HAP-1 (cell line): Measurements from ENCODE around the gene NRSN2.
"Not testable (repeated sequence)": the region's sequence is repeated elsewhere in the genome, so short reads cannot be mapped to it uniquely, and the experiment has no call there.

Experiments used
- DNase-seq, 2 experiments: peaks; one replicate each; pipeline ENCODE4 v3.0.0-alpha.2; 2016 to 2020; ENCODE audit warnings: low spot score in 2 of 2
- H3K27me3 ChIP-seq: fragments of 250-450 bp; sonication (Bioruptor Pico); 2 replicates; pipeline ENCODE4 v1.5.1; 2020; ENCODE audit warnings: low read depth, mild to moderate bottlenecking, moderate library complexity
- H3K36me3 ChIP-seq: fragments of 250-450 bp; sonication (Bioruptor Pico); replicated peaks from 2 replicates; pipeline ENCODE4 v1.5.1; 2020; ENCODE audit warnings: mild to moderate bottlenecking
- H3K4me1 ChIP-seq: fragments of 250-450 bp; sonication (Bioruptor Pico); 2 replicates; pipeline ENCODE4 v1.5.1; 2020; ENCODE audit warnings: mild to moderate bottlenecking
- H3K4me3 ChIP-seq: fragments of 250-450 bp; sonication (Bioruptor Pico); 2 replicates; pipeline ENCODE4 v1.5.1; 2020; ENCODE audit warnings: mild to moderate bottlenecking, moderate library complexity
- H3K9me3 ChIP-seq: fragments of 250-450 bp; sonication (Bioruptor Pico); 2 replicates; pipeline ENCODE4 v1.5.1; 2020; ENCODE audit warnings: mild to moderate bottlenecking, moderate library complexity
- in situ Hi-C: fragments of 300-500 bp; cut with MboI; formaldehyde crosslinking; loops from 3 replicates; pipeline ENCODE4 v1.14.3; 2020; ENCODE audit warnings: low sequenced_read_pairs, inconsistent platforms, mixed read lengths

The NRSN2 gene

DNA sequence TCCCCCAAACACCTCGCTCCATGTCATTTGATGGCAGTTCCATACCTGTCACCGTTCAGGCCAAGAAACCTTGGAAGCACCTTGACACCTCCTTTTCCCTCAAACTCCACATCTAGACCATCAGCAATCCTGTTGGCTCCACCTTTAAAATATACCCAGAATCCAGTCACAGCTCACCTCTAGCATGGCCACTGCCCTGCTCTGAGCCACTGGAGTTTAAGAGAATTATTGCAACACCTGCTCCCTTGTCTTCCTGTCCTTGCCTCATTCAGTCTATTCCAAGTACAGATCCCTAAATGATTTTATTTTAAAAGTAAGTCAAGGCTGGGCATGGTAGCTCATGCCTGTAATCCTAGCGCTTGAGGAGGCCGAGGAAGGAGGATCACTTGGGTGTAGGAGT lies 22.0 kb downstream of the NRSN2 start:
- Histone ChIP-seq H3K4me3 (no peak overlapping the region), H3K27me3 (no peaks in the 10 kb centered on the region), H3K9me3 (no peaks in the 10 kb centered on the region), H3K4me1 (peaks cover 17% of the 10 kb centered on the region), H3K36me3 (no peaks in the 10 kb centered on the region)
- DNase-seq, result no peak
- in situ Hi-C loops, result no loop called here

DNA sequence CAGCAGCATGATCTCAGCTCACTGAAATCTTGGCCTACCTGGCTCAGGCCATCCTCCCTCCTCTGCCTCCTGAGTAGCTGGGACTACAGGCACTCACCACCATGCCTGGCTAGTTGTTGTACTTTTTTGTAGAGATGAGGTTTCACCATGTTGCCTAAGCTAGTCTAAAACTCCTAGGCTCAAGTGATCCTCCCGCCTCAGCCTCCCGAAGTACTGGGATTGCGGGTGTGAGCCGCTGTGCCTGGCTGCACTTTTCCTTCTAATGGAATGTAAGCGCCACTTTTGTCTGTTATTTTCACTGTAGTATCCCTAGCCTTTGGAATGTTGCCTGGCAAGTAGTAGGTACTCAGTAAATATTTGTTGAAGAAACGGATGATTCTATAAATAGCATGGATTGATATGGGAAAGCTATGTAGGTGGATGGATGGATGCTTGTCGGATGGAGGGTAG lies 23.3 kb downstream of the NRSN2 start:
- in situ Hi-C loops, result no loop called here
- H3K9me3 ChIP-seq, result no peaks in the 10 kb centered on the region
- no peak for DNase-seq
- H3K4me3 ChIP-seq, result no peak overlapping the region
- no peaks in the 10 kb centered on the region for H3K36me3 ChIP-seq
- H3K4me1 ChIP-seq, result peaks cover 17% of the 10 kb centered on the region
- H3K27me3 ChIP-seq, result no peaks in the 10 kb centered on the region

DNA sequence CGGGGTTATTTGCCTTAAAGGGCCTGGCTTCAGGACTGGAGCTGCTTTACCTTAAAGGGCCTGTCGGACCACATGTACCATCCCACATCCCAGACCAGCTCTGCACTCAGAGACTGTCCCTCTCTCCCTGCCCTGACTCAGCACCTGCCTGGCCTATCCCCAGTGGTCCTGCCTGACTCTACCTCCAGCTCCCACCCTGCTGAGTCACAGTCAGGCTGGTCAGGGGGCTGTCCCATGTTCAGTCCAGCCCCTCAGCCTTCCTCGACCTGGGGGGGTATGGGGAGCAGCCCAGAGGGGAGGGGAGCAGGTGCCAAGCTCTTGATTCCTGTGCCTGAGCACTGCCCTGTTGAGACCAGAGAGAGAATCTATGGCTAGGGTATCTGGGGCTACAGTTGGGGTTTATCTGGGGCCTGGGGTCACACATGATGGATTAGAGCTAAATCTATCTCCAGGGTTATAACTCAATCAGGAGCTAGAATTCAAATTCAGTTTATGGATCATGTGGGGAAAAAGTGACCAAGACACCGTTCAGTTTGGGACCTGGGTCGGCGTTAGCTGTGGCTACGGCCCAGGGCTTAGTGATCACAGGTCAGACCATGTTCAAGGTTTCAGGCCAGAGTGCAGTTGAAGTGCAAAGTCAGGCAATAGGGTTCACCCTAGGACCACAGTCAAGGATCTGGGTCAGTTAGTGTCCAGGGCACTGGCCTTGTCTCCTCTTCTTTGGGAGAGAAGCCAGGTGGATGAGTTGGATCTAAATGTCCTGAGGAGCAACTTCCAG lies 24.3 kb downstream of the NRSN2 start:
- Histone ChIP-seq H3K36me3 (no peaks in the 10 kb centered on the region), H3K4me3 (no peak overlapping the region), H3K4me1 (peaks cover 14% of the 10 kb centered on the region), H3K27me3 (no peaks in the 10 kb centered on the region), H3K9me3 (no peaks in the 10 kb centered on the region)
- DNase-seq, result no peak
- in situ Hi-C loops, result no loop called here

DNA sequence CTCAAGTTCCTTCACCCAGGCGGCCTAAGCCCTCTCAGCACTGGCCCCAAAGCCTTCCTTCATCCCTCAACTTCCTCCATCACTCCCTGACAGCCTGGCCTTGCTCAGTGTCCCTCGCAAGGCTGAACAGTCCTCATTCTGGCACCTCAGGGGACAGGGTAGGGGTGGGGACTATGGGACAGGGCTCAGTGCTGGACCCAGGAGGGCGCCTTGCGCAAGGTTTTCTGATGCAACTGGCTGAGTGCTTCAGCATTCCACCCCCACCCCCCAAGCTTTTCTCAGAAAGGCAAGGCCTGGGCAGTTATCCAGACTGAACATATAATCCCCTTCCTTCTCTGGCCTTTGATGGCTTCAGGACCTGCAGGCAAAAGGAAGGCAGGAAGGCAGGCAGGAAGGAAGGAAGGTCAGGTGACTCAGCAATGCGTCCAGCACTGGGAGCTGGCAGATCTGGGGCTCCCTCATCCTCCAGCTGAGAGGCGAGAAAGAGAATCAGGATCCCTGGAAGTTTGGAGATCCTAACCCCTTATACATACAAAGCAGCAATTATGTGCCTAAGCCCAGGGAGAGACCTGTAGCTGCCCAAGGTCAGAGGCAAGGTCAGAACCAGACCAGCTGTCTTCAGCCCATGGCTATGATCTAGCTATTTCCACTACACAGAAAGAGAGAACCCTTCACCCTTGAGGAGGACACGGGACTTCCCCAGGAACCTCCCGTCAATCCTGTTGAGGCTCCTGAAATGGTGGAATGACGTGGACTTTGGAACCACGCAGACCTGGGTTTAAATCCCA lies 25.0 kb downstream of the NRSN2 start:
- H3K4me3 ChIP-seq, result no peak overlapping the region
- in situ Hi-C loops, result no loop called here
- H3K9me3 ChIP-seq, result no peaks in the 10 kb centered on the region
- no peaks in the 10 kb centered on the region for H3K27me3 ChIP-seq
- H3K4me1 ChIP-seq, result peaks cover 10% of the 10 kb centered on the region
- DNase-seq, result peak in 1 of 2 experiments; percentile 63
- no peaks in the 10 kb centered on the region for H3K36me3 ChIP-seq

DNA sequence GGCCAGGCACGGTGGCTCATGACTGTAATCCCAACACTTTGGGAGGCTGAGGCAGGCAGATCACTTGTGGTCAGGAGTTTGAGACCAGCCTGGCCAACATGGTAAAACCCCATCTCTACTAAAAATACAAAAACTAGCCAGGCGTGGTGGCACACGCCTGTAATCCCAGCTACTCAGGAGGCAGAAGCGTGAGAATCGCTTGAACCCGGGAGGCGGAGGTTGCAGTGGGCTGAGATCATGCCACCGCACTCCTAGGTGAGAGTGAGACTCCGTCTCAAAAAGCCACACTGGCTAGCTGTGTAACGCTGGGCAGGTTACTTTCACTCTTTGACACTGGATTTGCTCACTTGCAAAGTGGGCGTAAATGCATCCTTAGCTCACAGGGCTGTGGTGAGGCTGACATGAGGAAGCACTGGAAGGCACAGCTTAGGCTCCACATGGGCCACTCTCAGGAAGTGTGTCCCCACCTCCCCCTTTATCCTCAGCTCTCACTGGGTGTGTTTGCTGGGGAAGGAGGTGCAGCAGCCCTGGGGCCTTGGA lies 25.7 kb downstream of the NRSN2 start:
- DNase-seq, H3K27me3 ChIP-seq, H3K4me3 ChIP-seq, H3K9me3 ChIP-seq, in situ Hi-C loops, H3K36me3 ChIP-seq: not testable (repeated sequence)
- peaks cover 10% of the 10 kb centered on the region for H3K4me1 ChIP-seq

DNA sequence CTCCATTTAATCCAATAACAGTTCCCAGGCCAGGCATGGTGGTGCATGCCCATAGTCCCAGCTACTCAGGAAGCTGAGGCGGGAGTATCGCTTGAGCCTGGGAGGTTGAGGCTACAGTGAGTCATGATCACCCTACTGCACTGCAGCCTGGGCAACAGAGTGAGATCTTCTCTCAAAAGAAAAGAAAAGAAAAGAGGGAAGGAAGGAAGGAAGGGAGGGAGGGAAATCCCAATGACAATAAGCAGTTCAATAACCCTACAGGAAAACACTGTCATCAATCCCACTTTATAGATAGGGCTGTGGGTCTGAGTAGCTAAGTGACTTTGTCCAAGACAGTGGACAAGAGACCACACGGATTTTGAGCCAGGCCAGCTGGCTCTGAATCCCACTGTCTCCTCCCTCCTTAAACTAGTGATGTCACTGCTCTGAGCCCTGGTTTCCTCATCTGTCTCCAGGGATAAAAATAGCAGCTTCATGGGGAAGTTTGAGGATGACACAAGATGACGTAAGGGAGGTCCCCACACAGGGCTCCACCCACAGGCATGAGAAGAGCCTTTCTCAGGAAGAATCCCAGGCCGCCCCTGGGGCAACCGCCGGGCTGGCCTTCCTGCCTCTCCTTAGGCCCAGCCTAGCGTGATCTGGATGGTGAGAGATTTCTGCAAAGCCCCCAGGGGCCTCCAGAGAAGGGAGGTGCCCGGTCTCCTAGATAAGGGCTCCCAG lies 26.4 kb downstream of the NRSN2 start:
- H3K4me1 ChIP-seq, result peaks cover 13% of the 10 kb centered on the region
- in situ Hi-C loops, result no loop called here
- no peaks in the 10 kb centered on the region for H3K36me3 ChIP-seq
- no peaks in the 10 kb centered on the region for H3K9me3 ChIP-seq
- H3K27me3 ChIP-seq, result no peaks in the 10 kb centered on the region
- DNase-seq, result peak in 1 of 2 experiments; percentile 27
- H3K4me3 ChIP-seq, result no peak overlapping the region

DNA sequence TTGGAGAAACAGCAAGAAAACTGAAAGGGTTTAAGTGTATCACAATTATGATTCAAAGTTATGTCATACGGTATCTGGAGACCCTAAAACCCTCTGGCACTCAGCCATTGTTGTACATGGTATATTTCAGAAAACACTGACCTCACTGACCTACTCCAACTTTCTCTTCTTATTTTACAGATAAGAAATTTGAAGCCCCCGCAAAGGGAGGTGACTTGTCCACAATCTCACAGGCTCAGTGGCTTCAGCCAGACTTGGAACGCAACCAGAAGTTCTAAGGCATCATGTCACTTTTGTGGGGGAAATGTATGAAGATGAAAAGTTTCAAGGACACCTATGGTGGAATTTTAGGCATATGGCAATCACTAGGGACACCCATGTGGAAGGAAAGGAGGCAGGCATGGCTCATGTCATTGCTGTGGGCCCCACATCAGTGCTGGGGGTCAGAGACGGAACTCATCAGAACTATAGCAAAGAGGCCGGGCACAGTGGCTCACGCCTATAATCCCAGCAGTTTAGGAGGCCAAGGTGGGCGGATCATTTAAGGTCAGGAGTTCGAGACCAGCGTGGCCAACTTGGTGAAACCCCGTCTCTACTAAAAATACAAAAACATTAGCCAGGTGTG lies 28.5 kb downstream of the NRSN2 start:
- no peak for DNase-seq
- Histone ChIP-seq H3K27me3 (no peaks in the 10 kb centered on the region), H3K36me3 (no peaks in the 10 kb centered on the region), H3K9me3 (no peaks in the 10 kb centered on the region), H3K4me1 (peaks cover 13% of the 10 kb centered on the region), H3K4me3 (no peak overlapping the region)
- in situ Hi-C loops, result no loop called here

DNA sequence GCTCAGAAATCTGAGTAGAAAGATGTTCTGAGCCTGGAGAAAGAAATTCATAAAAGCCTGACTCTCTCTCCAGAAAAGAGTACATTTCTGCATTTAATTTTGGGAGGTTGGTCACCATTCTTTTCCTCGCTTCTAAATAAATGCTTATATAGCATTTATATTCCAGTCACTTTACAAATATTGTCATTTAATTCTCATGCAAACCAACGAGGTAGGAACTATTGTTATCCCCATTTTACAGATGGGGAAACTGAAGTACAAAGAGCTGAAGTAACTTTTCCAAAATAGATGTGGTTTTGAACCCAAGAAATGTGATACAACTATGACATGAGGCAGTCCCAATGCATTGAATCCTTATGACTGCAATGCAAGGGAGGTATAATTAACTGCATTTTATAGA lies 29.2 kb downstream of the NRSN2 start:
- Histone ChIP-seq H3K27me3 (no peaks in the 10 kb centered on the region), H3K36me3 (no peaks in the 10 kb centered on the region), H3K9me3 (no peaks in the 10 kb centered on the region), H3K4me3 (no peak overlapping the region), H3K4me1 (peaks cover 13% of the 10 kb centered on the region)
- DNase-seq, result no peak
- in situ Hi-C loops, result no loop called here

DNA sequence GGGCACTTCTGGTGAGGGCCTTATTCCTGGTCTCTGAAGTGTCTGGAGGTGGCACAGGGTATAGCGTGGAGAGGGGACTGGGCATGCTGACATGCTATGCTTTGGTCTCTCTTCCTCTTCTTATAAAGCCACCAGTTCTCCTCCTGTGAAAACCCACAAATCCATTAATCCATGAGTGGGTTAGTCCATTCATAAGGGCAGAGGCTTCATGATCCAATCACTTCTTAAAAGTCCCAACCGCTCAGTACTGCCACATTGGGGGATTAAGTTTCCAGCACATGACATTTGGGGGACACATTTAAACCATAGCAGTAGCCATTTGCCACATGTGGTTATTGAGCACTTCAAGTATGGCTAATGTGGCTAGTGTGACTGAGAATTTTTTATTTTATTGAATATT lies 29.8 kb downstream of the NRSN2 start:
- H3K36me3 ChIP-seq, result no peaks in the 10 kb centered on the region
- no peaks in the 10 kb centered on the region for H3K27me3 ChIP-seq
- H3K9me3 ChIP-seq, result no peaks in the 10 kb centered on the region
- no peak overlapping the region for H3K4me3 ChIP-seq
- DNase-seq, result no peak
- in situ Hi-C loops, result no loop called here
- peaks cover 10% of the 10 kb centered on the region for H3K4me1 ChIP-seq

DNA sequence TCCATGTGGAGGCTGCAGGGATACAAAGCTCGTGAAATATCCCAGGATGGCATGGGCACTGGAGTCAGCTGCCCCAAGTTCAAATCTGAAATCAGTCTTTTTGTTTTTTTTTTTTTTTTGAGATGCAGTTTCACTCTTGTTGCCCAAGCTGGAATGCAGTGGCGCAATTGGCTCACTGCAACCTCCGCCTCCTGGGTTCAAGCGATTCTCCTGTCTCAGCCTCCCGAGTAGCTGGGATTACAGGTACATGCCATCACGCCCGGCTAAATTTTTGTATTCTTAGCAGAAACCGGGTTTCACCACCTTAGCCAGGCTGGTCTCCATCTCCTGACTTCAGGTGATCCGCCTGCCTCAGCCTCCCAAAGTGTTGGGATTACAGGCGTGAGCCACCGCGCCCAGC lies 30.7 kb downstream of the NRSN2 start:
- H3K27me3 ChIP-seq, DNase-seq, H3K9me3 ChIP-seq, H3K36me3 ChIP-seq, H3K4me3 ChIP-seq, H3K4me1 ChIP-seq, in situ Hi-C loops: not testable (repeated sequence)

DNA sequence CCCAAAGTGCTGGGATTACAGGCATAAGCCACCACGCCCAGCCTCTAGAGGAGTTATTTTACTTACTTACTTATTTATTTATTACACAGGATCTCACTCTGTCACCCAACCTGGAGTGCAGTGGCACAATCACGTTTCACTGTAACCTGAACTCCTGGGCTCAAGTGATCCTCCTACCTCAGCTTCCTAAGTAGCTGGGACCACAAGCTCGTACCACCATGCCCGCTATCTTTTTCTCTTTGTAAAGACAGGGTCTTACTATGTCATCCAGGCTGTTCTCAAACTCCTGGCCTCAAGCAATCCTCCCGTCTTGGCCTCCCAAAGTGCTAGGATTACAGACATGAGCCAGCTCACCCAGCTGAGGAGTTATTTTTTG lies 32.0 kb downstream of the NRSN2 start:
- in situ Hi-C loops, result no loop called here
- Histone ChIP-seq H3K4me1 (peaks cover 17% of the 10 kb centered on the region), H3K36me3 (peaks cover 12% of the 10 kb centered on the region), H3K4me3 (no peak overlapping the region), H3K27me3 (no peaks in the 10 kb centered on the region), H3K9me3 (no peaks in the 10 kb centered on the region)
- no peak for DNase-seq

DNA sequence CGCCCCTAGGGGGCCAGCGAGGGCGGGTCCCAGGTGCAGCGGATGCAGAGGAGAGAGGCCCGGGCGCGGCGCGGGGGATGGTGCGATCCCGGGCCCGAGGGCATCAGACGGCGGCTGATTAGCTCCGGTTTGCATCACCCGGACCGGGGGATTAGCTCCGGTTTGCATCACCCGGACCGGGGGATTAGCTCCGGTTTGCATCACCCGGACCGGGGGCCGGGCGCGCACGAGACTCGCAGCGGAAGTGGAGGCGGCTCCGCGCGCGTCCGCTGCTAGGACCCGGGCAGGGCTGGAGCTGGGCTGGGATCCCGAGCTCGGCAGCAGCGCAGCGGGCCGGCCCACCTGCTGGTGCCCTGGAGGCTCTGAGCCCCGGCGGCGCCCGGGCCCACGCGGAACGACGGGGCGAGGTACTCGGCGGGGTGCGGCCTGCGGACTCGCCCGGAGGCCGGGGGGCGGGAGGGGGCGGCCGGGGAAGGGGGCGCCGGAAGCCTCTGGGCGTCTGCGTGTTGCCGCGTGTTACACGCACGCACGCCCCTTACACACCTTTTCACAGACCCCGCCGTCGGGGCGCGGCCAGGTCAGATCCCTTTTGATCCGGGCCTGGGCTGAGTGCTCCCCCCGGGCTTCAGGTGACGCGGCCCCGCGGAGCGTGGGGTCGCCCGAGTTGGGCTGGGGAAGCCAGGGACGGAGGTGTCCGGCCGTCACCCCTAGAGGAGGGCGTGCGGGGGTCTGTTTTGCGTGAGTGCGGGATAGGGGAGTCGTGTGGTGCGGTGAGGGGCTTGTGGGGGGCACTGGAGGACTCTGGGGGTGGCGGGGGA lies 34.1 kb downstream of the NRSN2 start:
- Histone ChIP-seq H3K4me3 (peak overlapping the region; percentile 80), H3K27me3 (no peaks in the 10 kb centered on the region), H3K36me3 (peaks cover 17% of the 10 kb centered on the region), H3K4me1 (peaks cover 19% of the 10 kb centered on the region), H3K9me3 (no peaks in the 10 kb centered on the region)
- peak; percentile 64 to 88 for DNase-seq
- in situ Hi-C loops, result no loop called here
